Neural progenitor cell (in vitro differentiated cells): ENCODE measurements around the gene AQP12B. TPM values are rescaled to one million over a fixed set of nuclear protein-coding genes. Genes with fewer than 3 reads are reported as not detected.

Experiments used
- DNase-seq: peaks from one replicate; pipeline ENCODE4 v3.0.0-alpha.2; 2016; ENCODE audit warnings: low spot score
- H2AFZ ChIP-seq: fragments of 200-600 bp; sonication (generic); replicated peaks from 2 replicates; pipeline ENCODE4 v1.6.1; 2016; ENCODE audit warnings: antibody characterized with exemption
- H3F3A ChIP-seq: fragments of 200-600 bp; sonication (generic); 2 replicates; pipeline ENCODE4 v1.6.1; 2016; ENCODE audit warnings: antibody characterized with exemption, low read depth
- H3K27ac ChIP-seq: fragments of 200-600 bp; sonication (generic); 2 replicates; pipeline ENCODE4 v1.5.1; 2016; ENCODE audit warnings: mild to moderate bottlenecking
- H3K27me3 ChIP-seq: fragments of 200-600 bp; sonication (generic); 2 replicates; pipeline ENCODE4 v1.6.1; 2016; ENCODE audit warnings: mild to moderate bottlenecking, moderate library complexity
- H3K36me3 ChIP-seq: fragments of 200-600 bp; sonication (generic); 2 replicates; pipeline ENCODE4 v1.5.1; 2016
- H3K4me1 ChIP-seq: fragments of 200-600 bp; sonication (generic); 2 replicates; pipeline ENCODE4 v1.6.1; 2016; ENCODE audit warnings: mixed run types
- H3K4me2 ChIP-seq: fragments of 200-600 bp; sonication (generic); 2 replicates; pipeline ENCODE4 v1.6.1; 2016
- H3K4me3 ChIP-seq: fragments of 200-600 bp; sonication (generic); 2 replicates; pipeline ENCODE4 v1.5.1; 2016
- H3K79me2 ChIP-seq: fragments of 200-600 bp; sonication (generic); 2 replicates; pipeline ENCODE4 v1.6.1; 2016; ENCODE audit warnings: low read depth
- H3K9ac ChIP-seq: fragments of 200-600 bp; sonication (generic); 2 replicates; pipeline ENCODE4 v1.6.1; 2016
- H3K9me3 ChIP-seq: fragments of 200-600 bp; sonication (generic); 2 replicates; pipeline ENCODE4 v1.5.1; 2016; ENCODE audit warnings: low read depth
- H4K20me1 ChIP-seq: fragments of 200-600 bp; sonication (generic); 2 replicates; pipeline ENCODE4 v1.6.1; 2016; ENCODE audit warnings: low read depth
- H3K27ac Mint-ChIP-seq: 3 replicates; pipeline ENCODE4 v1.8.0; 2021; ENCODE audit warnings: mixed read lengths
- H3K27me3 Mint-ChIP-seq: 2 replicates; pipeline ENCODE4 v1.8.0; 2022; ENCODE audit warnings: low read depth, mild to moderate bottlenecking, inconsistent platforms, moderate library complexity, mixed read lengths; ENCODE audit not compliant: insufficient read depth
- H3K36me3 Mint-ChIP-seq: 3 replicates; pipeline ENCODE4 v1.8.0; 2021; ENCODE audit warnings: mixed read lengths
- H3K4me1 Mint-ChIP-seq: 3 replicates; pipeline ENCODE4 v1.8.0; 2021; ENCODE audit warnings: mixed read lengths
- H3K4me3 Mint-ChIP-seq: 3 replicates; pipeline ENCODE4 v1.8.0; 2021; ENCODE audit warnings: mild to moderate bottlenecking, moderate library complexity, mixed read lengths
- H3K9me3 Mint-ChIP-seq: 3 replicates; pipeline ENCODE4 v1.8.0; 2020; ENCODE audit warnings: mixed read lengths
- EZH2 ChIP-seq: fragments of 200-600 bp; sonication (generic); IDR thresholded peaks from 2 replicates; pipeline ENCODE4 v1.6.1; 2017; ENCODE audit warnings: antibody characterized with exemption, mild to moderate bottlenecking, moderate library complexity
- EZH2phosphoT487 ChIP-seq: fragments of 200-600 bp; sonication (generic); IDR thresholded peaks from 2 replicates; pipeline ENCODE4 v1.6.1; 2017; ENCODE audit warnings: antibody characterized with exemption
- total RNA-seq: library from RNA; depleted of rRNA; stranded (reverse); fragments of >200 nt; gene quantifications from 2 replicates; pipeline ENCODE4 v1.2.3, GENCODE V29; 2015; ENCODE audit warnings: low replicate concordance
- TF ChIP-seq, protein P1 (sequence below): fragments of 200-600 bp; sonication (generic); IDR thresholded peaks from 2 replicates; pipeline ENCODE4 v1.5.1; 2017; ENCODE audit warnings: antibody characterized with exemption, mild to moderate bottlenecking

The AQP12B gene
- total RNA-seq, 1 donor from 2014 or later = not detected

DNA sequence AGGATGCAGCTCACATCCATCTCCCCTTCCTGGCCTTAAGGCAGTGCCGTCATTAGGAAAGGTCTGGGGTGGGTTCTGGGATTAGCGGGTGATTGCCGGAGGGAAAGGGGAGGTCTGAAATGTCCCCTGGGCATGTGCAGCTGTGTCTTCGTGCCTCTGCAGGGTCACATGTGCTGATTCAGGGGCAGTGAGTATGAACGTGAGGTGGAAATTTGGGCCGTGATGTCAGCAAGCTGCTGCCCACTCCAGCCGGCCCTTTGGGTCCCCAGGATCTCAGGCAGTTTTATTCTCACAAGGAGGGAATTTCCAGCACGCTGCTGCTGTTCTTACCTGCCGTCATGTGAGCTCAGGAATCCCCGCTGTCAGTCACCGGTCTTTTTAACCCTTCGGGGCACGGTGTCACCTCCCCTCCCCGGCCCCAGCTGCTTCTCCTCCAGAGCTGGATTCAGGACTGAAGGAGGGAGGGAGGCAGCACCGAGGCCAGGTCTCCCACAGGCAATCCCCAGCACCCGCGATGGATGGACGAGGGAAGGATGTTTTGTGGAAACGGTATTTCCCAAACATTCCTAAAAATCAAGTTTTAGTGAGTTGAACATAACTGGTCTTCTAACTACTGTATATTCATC is 33.9 kb downstream of the AQP12B start:
- H2AFZ ChIP-seq = peak overlapping the region; percentile 28

DNA sequence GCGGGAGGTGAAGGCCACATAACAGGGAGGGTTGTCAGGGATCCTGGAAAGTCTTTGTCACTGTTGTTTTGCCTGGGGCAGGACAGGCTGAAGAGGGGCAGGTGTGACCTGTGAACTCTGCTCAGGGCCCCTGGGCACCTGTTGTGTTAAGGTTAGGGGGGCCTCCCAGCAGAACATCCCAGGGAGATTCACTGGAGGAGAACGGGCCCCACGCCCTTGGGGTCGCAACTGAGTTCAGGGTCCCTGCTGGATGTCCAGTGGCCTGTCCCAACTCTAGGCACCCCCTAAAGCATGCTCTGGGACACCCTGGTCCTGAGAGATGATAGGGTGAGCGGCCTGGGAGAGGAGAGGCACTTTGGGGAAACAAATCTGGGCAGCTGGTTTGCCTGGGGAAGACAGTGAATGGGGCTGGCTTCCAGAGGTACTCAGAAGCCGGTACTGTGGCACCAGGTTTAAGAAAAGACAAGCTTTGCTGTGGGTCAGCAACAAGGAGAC is 34.5 kb downstream of the AQP12B start:
- Histone ChIP-seq H3K79me2 (no peaks in the 10 kb centered on the region), H3F3A (no peaks in the 10 kb centered on the region), H3K27ac (no peak overlapping the region), H3K4me1 (peaks cover 21% of the 10 kb centered on the region), H3K4me3 (no peak overlapping the region), H4K20me1 (no peaks in the 10 kb centered on the region), H3K27me3 (peaks cover 8% of the 10 kb centered on the region), H3K9ac (no peak overlapping the region), H3K9me3 (no peaks in the 10 kb centered on the region), H2AFZ (peak overlapping the region; percentile 28), H3K36me3 (no peaks in the 10 kb centered on the region), H3K4me2 (no peak overlapping the region)
- H3K4me3 Mint-ChIP-seq = no peak overlapping the region
- peaks cover 28% of the 10 kb centered on the region for H3K4me1 Mint-ChIP-seq
- no peak for DNase-seq
- no peaks in the 10 kb centered on the region for H3K36me3 Mint-ChIP-seq
- H3K27me3 Mint-ChIP-seq = peaks cover 15% of the 10 kb centered on the region
- H3K27ac Mint-ChIP-seq = peak overlapping the region; percentile 72
- no peak for TF ChIP-seq EZH2
- TF ChIP-seq, protein P1, sequence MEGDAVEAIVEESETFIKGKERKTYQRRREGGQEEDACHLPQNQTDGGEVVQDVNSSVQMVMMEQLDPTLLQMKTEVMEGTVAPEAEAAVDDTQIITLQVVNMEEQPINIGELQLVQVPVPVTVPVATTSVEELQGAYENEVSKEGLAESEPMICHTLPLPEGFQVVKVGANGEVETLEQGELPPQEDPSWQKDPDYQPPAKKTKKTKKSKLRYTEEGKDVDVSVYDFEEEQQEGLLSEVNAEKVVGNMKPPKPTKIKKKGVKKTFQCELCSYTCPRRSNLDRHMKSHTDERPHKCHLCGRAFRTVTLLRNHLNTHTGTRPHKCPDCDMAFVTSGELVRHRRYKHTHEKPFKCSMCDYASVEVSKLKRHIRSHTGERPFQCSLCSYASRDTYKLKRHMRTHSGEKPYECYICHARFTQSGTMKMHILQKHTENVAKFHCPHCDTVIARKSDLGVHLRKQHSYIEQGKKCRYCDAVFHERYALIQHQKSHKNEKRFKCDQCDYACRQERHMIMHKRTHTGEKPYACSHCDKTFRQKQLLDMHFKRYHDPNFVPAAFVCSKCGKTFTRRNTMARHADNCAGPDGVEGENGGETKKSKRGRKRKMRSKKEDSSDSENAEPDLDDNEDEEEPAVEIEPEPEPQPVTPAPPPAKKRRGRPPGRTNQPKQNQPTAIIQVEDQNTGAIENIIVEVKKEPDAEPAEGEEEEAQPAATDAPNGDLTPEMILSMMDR = no peak
- no peak for TF ChIP-seq EZH2phosphoT487
- peaks cover 6% of the 10 kb centered on the region for H3K9me3 Mint-ChIP-seq

More for the DNA sequence above, 33.9 kb downstream of the AQP12B start:
- H3K9me3 Mint-ChIP-seq = peaks cover 6% of the 10 kb centered on the region
- H3K27ac ChIP-seq = no peak overlapping the region
- no peak overlapping the region for H3K4me3 Mint-ChIP-seq
- TF ChIP-seq, protein P1 = no peak
- TF ChIP-seq EZH2 = no peak
- no peak for TF ChIP-seq EZH2phosphoT487
- H4K20me1 ChIP-seq = no peaks in the 10 kb centered on the region
- H3K36me3 Mint-ChIP-seq = no peaks in the 10 kb centered on the region
- H3K4me1 Mint-ChIP-seq = peaks cover 23% of the 10 kb centered on the region
- peaks cover 16% of the 10 kb centered on the region for H3K27me3 Mint-ChIP-seq
- DNase-seq = no peak
- H3K4me3 ChIP-seq = no peak overlapping the region
- no peaks in the 10 kb centered on the region for H3K36me3 ChIP-seq
- H3K27me3 ChIP-seq = peaks cover 8% of the 10 kb centered on the region
- no peak overlapping the region for H3K9ac ChIP-seq
- H3K27ac Mint-ChIP-seq = peak overlapping the region; percentile 72
- H3K9me3 ChIP-seq = no peaks in the 10 kb centered on the region
- H3K4me1 ChIP-seq = peaks cover 21% of the 10 kb centered on the region
- H3F3A ChIP-seq = no peaks in the 10 kb centered on the region
- H3K4me2 ChIP-seq = peak overlapping the region; percentile 42
- no peaks in the 10 kb centered on the region for H3K79me2 ChIP-seq

DNA sequence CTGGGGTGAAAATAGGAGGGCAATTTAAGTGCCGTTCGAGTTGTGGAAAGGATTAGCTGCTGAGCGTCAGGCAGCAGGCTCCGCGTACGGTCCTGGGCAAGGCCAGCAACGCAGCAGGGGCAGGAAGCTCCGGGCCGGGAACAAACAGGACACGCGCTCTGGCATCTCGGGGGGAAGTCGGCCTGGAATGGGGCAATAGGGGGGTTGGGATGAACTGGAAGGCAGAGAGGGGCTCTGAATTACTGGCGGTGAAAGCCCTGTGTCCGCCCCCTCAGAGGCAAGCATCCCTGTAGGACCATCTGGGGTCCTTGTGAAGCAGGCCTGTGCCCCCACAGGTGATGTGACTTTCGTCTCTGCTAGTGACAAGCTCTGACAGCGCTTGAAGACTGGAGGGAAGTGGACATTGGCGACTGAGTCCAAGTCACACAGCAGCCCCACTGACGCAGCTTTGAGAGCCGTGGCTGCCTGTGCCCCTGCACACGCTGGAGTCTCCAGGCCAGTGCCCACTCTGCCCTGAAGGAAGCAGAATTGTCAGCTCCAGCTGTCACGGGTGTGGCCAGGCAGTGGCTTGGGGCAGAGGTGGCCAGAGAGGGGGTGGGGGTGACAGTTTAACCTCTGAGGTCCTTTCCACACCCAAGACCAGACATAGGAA is 35.1 kb downstream of the AQP12B start:
- H3K27me3 ChIP-seq = peaks cover 8% of the 10 kb centered on the region
- no peak overlapping the region for H3K27ac ChIP-seq
- H3K9ac ChIP-seq = no peak overlapping the region
- TF ChIP-seq EZH2 = no peak
- TF ChIP-seq, protein P1 = no peak
- no peak for TF ChIP-seq EZH2phosphoT487
- no peaks in the 10 kb centered on the region for H3K79me2 ChIP-seq
- Mint-ChIP-seq H3K27ac (no peak overlapping the region), H3K4me1 (peaks cover 29% of the 10 kb centered on the region), H3K4me3 (no peak overlapping the region), H3K36me3 (no peaks in the 10 kb centered on the region), H3K9me3 (peaks cover 6% of the 10 kb centered on the region), H3K27me3 (peaks cover 14% of the 10 kb centered on the region)
- H3K4me2 ChIP-seq = no peak overlapping the region
- no peak overlapping the region for H2AFZ ChIP-seq
- H4K20me1 ChIP-seq = no peaks in the 10 kb centered on the region
- H3K4me3 ChIP-seq = no peak overlapping the region
- peaks cover 21% of the 10 kb centered on the region for H3K4me1 ChIP-seq
- DNase-seq = peak; percentile 22
- no peaks in the 10 kb centered on the region for H3K36me3 ChIP-seq
- H3F3A ChIP-seq = no peaks in the 10 kb centered on the region
- H3K9me3 ChIP-seq = no peaks in the 10 kb centered on the region
